HG02798 (cell line): ENCODE data around the gene RNF111.

ENCODE experiments used
- ATAC-seq: cut with Tn5 transposase; IDR thresholded peaks from one replicate; pipeline ENCODE4 v1.9.1; 2021; ENCODE audit warnings: mild to moderate bottlenecking; ENCODE audit not compliant: unreplicated experiment, poor library complexity

RNF111 gene

GRCh38 chr15:59051873-59052861 lies 64.7 kb downstream of the RNF111 start:
- no peak for ATAC-seq

GRCh38 chr15:59052915-59053407 lies 65.5 kb downstream of the RNF111 start:
- ATAC-seq = no peak

GRCh38 chr15:59053482-59053881 lies 66.0 kb downstream of the RNF111 start:
- no peak for ATAC-seq

- no peak for ATAC-seq
Measured at GRCh38 chr15:59059076-59059597, 71.7 kb downstream of the RNF111 start.

GRCh38 chr15:59060348-59060747 lies 72.9 kb downstream of the RNF111 start:
- ATAC-seq = no peak

GRCh38 chr15:59063042-59063441 lies 75.6 kb downstream of the RNF111 start:
- no peak for ATAC-seq

- no peak for ATAC-seq
Measured at GRCh38 chr15:59069430-59069829, 82.0 kb downstream of the RNF111 start.

- ATAC-seq = peak; percentile 31
Measured at GRCh38 chr15:59074607-59075006, 87.1 kb downstream of the RNF111 start.

GRCh38 chr15:59087731-59088130 lies 100.3 kb downstream of the RNF111 start:
- ATAC-seq = no peak

- no peak for ATAC-seq
Measured at GRCh38 chr15:59094077-59094476, 106.6 kb downstream of the RNF111 start.

- no peak for ATAC-seq
Measured at GRCh38 chr15:59096429-59096828, 109.0 kb downstream of the RNF111 start.

- ATAC-seq = no peak
Measured at GRCh38 chr15:59099162-59099685, 111.8 kb downstream of the RNF111 start.

- ATAC-seq = peak; percentile 31
Measured at GRCh38 chr15:59104602-59104911, 117.1 kb downstream of the RNF111 start.

GRCh38 chr15:59104912-59105732 lies 117.7 kb downstream of the RNF111 start, which contains the start of gene CCNB2:
TSS of gene CCNB2 (plus strand) at chr15:59105146. CDS start at chr15:59105269, 123 bp downstream.
- peak; percentile 99 for ATAC-seq

- no peak for ATAC-seq
Measured at GRCh38 chr15:59105854-59106253, 118.4 kb downstream of the RNF111 start.

- ATAC-seq = no peak
Measured at GRCh38 chr15:59111251-59111650, 123.8 kb downstream of the RNF111 start.

GRCh38 chr15:59115047-59115446 lies 127.6 kb downstream of the RNF111 start:
- ATAC-seq = no peak

- ATAC-seq = no peak
Measured at GRCh38 chr15:59116141-59116540, 128.7 kb downstream of the RNF111 start.

- ATAC-seq = no peak
Measured at GRCh38 chr15:59116771-59117170, 129.3 kb downstream of the RNF111 start.

GRCh38 chr15:59119625-59120024 lies 132.2 kb downstream of the RNF111 start:
- ATAC-seq = no peak
